ENCODE results near the gene NR2F6.
A peak's percentile ranks its signal among the peaks of the same experiment; 100 is the strongest.
"Not testable (repeated sequence)": the region's sequence is repeated elsewhere in the genome, so short reads cannot be mapped to it uniquely, and the experiment has no call there.

The NR2F6 gene

GRCh38 chr19:17192751-17193150, 53.0 kb downstream of the NR2F6 start:
- no peaks in the 10 kb centered on the region for H3K27me3 Mint-ChIP-seq
- H3K4me1 Mint-ChIP-seq (ENCODE audit: low read depth) = no peaks in the 10 kb centered on the region
- no peak overlapping the region for H3K4me3 Mint-ChIP-seq
- H3K27ac Mint-ChIP-seq = no peak overlapping the region
- H3K36me3 Mint-ChIP-seq (ENCODE audit: low read depth) = peaks cover 46% of the 10 kb centered on the region
- H3K9me3 Mint-ChIP-seq = no peaks in the 10 kb centered on the region

DNA sequence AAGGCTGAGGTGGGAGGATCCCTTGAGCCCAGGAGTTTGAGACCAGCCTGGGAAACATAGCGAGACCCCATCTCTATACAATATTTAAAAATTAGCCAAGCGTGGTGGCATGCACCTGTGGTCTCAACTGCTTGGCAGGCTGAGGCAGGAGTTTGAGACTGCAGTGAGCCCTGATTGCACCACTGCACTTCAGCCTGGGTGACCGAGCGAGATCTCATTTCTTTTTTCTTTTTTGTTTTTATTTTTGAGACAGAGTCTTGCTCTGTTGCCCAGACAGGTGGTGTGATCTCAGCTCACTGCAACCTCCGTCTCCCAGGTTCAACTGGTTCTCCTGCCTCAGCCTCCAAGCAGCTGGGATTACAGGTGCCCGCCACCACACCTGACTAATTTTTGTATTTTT, 54.0 kb downstream of the NR2F6 start:
- H3K27me3 Mint-ChIP-seq; H3K4me3 Mint-ChIP-seq; H3K9me3 Mint-ChIP-seq; H3K4me1 Mint-ChIP-seq (ENCODE audit: low read depth); H3K27ac Mint-ChIP-seq: not testable (repeated sequence)
- peaks cover 42% of the 10 kb centered on the region for H3K36me3 Mint-ChIP-seq (ENCODE audit: low read depth)

- no peaks in the 10 kb centered on the region for H3K27me3 Mint-ChIP-seq
- no peaks in the 10 kb centered on the region for H3K9me3 Mint-ChIP-seq
- no peak overlapping the region for H3K4me3 Mint-ChIP-seq
- peaks cover 26% of the 10 kb centered on the region for H3K36me3 Mint-ChIP-seq (ENCODE audit: low read depth)
- H3K27ac Mint-ChIP-seq = no peak overlapping the region
- peaks cover 23% of the 10 kb centered on the region for H3K4me1 Mint-ChIP-seq (ENCODE audit: low read depth)
Observed at GRCh38 chr19:17185590-17185989, 60.1 kb downstream of the NR2F6 start.

GRCh38 chr19:17184371-17184841, 61.3 kb downstream of the NR2F6 start:
- peaks cover 27% of the 10 kb centered on the region for H3K36me3 Mint-ChIP-seq (ENCODE audit: low read depth)
- no peaks in the 10 kb centered on the region for H3K9me3 Mint-ChIP-seq
- no peaks in the 10 kb centered on the region for H3K27me3 Mint-ChIP-seq

DNA sequence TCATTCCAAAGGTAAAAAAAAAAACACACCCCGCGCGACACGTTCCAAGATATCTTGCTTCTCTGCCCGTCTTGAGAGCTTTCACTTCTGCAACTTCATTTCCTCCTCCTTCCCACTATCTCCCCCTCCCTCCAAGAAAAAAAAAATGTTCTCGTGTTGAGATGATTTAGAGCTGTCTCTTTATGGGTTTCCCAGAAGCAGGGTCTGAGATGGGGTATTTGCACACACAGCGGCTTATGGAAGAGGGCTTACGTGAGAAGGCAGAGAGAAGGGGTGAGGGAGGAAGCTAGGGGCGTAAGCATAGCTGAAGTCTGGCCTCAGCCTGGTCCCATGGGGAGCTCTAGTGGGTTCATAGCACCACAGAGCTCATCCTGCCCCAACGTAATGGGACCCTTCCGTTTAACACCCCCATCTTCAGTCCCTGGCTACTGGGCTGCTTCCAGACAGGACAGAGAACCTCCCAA, 61.8 kb downstream of the NR2F6 start:
- Mint-ChIP-seq H3K36me3 (ENCODE audit: low read depth) (peaks cover 24% of the 10 kb centered on the region), H3K4me1 (ENCODE audit: low read depth) (peaks cover 23% of the 10 kb centered on the region), H3K4me3 (peak overlapping the region; percentile 78)

More at GRCh38 chr19:17184371-17184841, 61.3 kb downstream of the NR2F6 start:
- Mint-ChIP-seq H3K4me1 (ENCODE audit: low read depth) (peaks cover 23% of the 10 kb centered on the region), H3K27ac (peak overlapping the region; percentile 95), H3K4me3 (peak overlapping the region; percentile 78)

DNA sequence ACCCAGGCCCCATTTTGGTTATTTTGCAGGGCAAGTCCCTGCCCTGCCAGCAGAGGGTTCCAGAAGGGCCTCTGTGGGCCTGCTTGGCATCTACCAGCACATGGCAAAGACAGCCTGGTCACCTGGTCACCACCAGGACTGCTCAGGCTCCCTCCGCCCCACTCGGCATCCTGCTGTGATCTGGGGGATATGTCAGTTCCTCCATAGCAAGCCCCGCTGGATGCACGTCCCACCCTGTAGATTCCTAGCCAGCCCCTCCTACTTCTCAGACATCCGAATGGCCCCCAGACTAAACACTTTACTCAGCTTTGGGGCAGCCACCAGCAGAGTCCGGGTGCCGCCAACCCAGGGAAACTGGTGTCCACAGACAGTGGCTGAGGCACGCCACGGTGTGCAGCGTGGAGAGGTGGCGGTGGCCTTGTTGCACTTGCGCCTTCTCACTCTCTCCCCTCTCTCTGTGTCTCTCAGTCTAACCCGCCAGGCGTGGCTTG, 62.4 kb downstream of the NR2F6 start:
- H3K27ac Mint-ChIP-seq = peak overlapping the region; percentile 95
- peak overlapping the region; percentile 78 for H3K4me3 Mint-ChIP-seq
- H3K9me3 Mint-ChIP-seq = no peaks in the 10 kb centered on the region
- H3K4me1 Mint-ChIP-seq (ENCODE audit: low read depth) = peaks cover 23% of the 10 kb centered on the region
- peaks cover 22% of the 10 kb centered on the region for H3K36me3 Mint-ChIP-seq (ENCODE audit: low read depth)
- no peaks in the 10 kb centered on the region for H3K27me3 Mint-ChIP-seq

More for the DNA sequence above, 61.8 kb downstream of the NR2F6 start:
- no peaks in the 10 kb centered on the region for H3K27me3 Mint-ChIP-seq
- no peaks in the 10 kb centered on the region for H3K9me3 Mint-ChIP-seq
- H3K27ac Mint-ChIP-seq = peak overlapping the region; percentile 95
